Gastrocnemius medialis (tissue), 4 donors: ENCODE data around the gene EPX. TPM values are rescaled to one million over a fixed set of nuclear protein-coding genes. Genes with fewer than 3 reads are reported as not detected.
A peak's percentile ranks its signal among the peaks of the same experiment; 100 is the strongest.

Source experiments
- ATAC-seq, 2 donors: fragments of 150-250 bp; one replicate each; pipeline ENCODE4 v1.9.1; 2016
- DNase-seq, 2 donors: peaks; one replicate each; pipeline ENCODE4 v3.0.0-alpha.2; 2019
- H3K27ac ChIP-seq, 4 donors: fragments of 200-600 bp; sonication (generic); 1 replicate in 1 of 4; 2 replicates in 3 of 4; pipeline ENCODE4 v1.5.1; 2016 to 2018; ENCODE audit warnings: mild to moderate bottlenecking in 2 of 4, moderate library complexity in 1 of 4
- H3K27me3 ChIP-seq, 3 donors: fragments of 200-600 bp; sonication (generic) in 2 of 3; 1 replicate in 1 of 3; 2 replicates in 2 of 3; pipeline versions ENCODE4 v1.5.1 to v1.6.0; 2016 to 2019; ENCODE audit warnings: mild to moderate bottlenecking in 1 of 3, moderate library complexity in 1 of 3
- H3K36me3 ChIP-seq, 2 donors: fragments of 200-600 bp; sonication (generic) in 1 of 2; one replicate each; pipeline ENCODE4 v1.5.1; 2017 to 2018
- H3K4me1 ChIP-seq, 2 donors: fragments of 200-600 bp; sonication (generic) in 1 of 2; one replicate each; pipeline ENCODE4 v1.5.1; 2016 to 2017; ENCODE audit warnings: mild to moderate bottlenecking in 2 of 2
- H3K4me3 ChIP-seq, 4 donors: fragments of 200-600 bp; sonication (generic) in 3 of 4; 1 replicate in 1 of 4; 2 replicates in 3 of 4; pipeline ENCODE4 v1.5.1; 2016 to 2019; ENCODE audit warnings: mild to moderate bottlenecking in 2 of 4
- H3K9me3 ChIP-seq, 3 donors: fragments of 200-600 bp; sonication (generic) in 2 of 3; 1 replicate in 1 of 3; 2 replicates in 2 of 3; pipeline ENCODE4 v1.5.1; 2016 to 2019
- CTCF ChIP-seq, 5 experiments: fragments of 450-650 bp in 3 of 5; fragments of 200-600 bp in 2 of 5; sonication (generic) in 2 of 5; IDR thresholded peaks in 4 of 5; conservative IDR thresholded peaks in 1 of 5; 1 replicate in 4 of 5; 2 replicates in 1 of 5; pipeline ENCODE4 v1.5.1; 2016 to 2019; ENCODE audit warnings: antibody characterized with exemption in 5 of 5, mild to moderate bottlenecking in 3 of 5, moderate library complexity in 3 of 5
- POLR2A ChIP-seq, 2 donors: fragments of 450-650 bp; IDR thresholded peaks; one replicate each; pipeline ENCODE4 v1.6.1; 2017; ENCODE audit warnings: antibody characterized with exemption in 2 of 2, mild to moderate bottlenecking in 2 of 2, moderate library complexity in 2 of 2
- in situ Hi-C, 4 donors: fragments of 200-750 bp; cut with MboI; loops; one replicate each; pipeline versions ENCODE4 v1.15.0 to v1.8.0; 2017; ENCODE audit warnings: low sequenced_read_pairs in 4 of 4
- intact Hi-C: fragments of 100-400 bp; cut with DNase I; formaldehyde crosslinking; loops from one replicate; pipeline ENCODE4 v1.15.1; 2023; ENCODE audit warnings: low total_unique reads
- total RNA-seq, 4 donors: library from RNA; depleted of rRNA; stranded (reverse); fragments of >200 nt; gene quantifications; one replicate each; pipeline versions ENCODE4 v1.1.0 to v1.2.3, GENCODE V29; 2016

Gene EPX
- total RNA-seq, 4 donors from 2014 or later, result not detected

- Histone ChIP-seq H3K4me1 (no peaks in the 10 kb centered on the region), H3K27ac (no peak overlapping the region), H3K27me3 (peaks cover 1 to 9% (median 8%) of the 10 kb centered on the region in 3 donors), H3K9me3 (peaks cover 0 to 9% (median 0%) of the 10 kb centered on the region in 3 donors), H3K36me3 (no peaks in the 10 kb centered on the region), H3K4me3 (no peak overlapping the region)
- ATAC-seq (no peak), DNase-seq (no peak)
- in situ Hi-C loops, result no loop called here
- TF ChIP-seq POLR2A (IDR thresholded peaks at IDR 0.05) (no peak), CTCF (IDR thresholded peaks at IDR 0.05 in 4 of 5, conservative IDR thresholded peaks at IDR 0.05 in 1 of 5) (no peak)
- intact Hi-C loops, result no loop called here
Observed at GRCh38 chr17:58150394-58150793, 42.1 kb upstream of the EPX start.

GRCh38 chr17:58153046-58153445, 39.5 kb upstream of the EPX start:
- Histone ChIP-seq H3K27ac (no peak overlapping the region), H3K36me3 (no peaks in the 10 kb centered on the region), H3K9me3 (no peaks in the 10 kb centered on the region), H3K4me3 (no peak overlapping the region), H3K27me3 (peaks cover 19 to 30% (median 24%) of the 10 kb centered on the region in 3 donors), H3K4me1 (peaks cover 0 to 5% of the 10 kb centered on the region in 2 donors)
- intact Hi-C loops, result no loop called here
- DNase-seq (no peak), ATAC-seq (no peak)
- in situ Hi-C loops, result no loop called here
- no peak for TF ChIP-seq CTCF (IDR thresholded peaks at IDR 0.05 in 4 of 5, conservative IDR thresholded peaks at IDR 0.05 in 1 of 5)
- TF ChIP-seq POLR2A (IDR thresholded peaks at IDR 0.05), result no peak

GRCh38 chr17:58153671-58154070, 38.9 kb upstream of the EPX start:
- H3K4me1 ChIP-seq, result peaks cover 0 to 5% of the 10 kb centered on the region in 2 donors
- no peaks in the 10 kb centered on the region for H3K36me3 ChIP-seq
- TF ChIP-seq CTCF (IDR thresholded peaks at IDR 0.05 in 4 of 5, conservative IDR thresholded peaks at IDR 0.05 in 1 of 5) (no peak), POLR2A (IDR thresholded peaks at IDR 0.05) (no peak)
- peaks cover 19 to 35% (median 26%) of the 10 kb centered on the region in 3 donors for H3K27me3 ChIP-seq
- no peaks in the 10 kb centered on the region for H3K9me3 ChIP-seq
- no peak for ATAC-seq
- no peak overlapping the region for H3K4me3 ChIP-seq
- in situ Hi-C loops, result no loop called here
- DNase-seq, result no peak
- intact Hi-C loops, result no loop called here
- no peak overlapping the region for H3K27ac ChIP-seq

GRCh38 chr17:58156839-58157803, 35.4 kb upstream of the EPX start:
- Histone ChIP-seq H3K27me3 (peaks cover 19 to 39% (median 38%) of the 10 kb centered on the region in 3 donors), H3K4me1 (peaks cover 0 to 5% of the 10 kb centered on the region in 2 donors), H3K9me3 (no peaks in the 10 kb centered on the region), H3K36me3 (no peaks in the 10 kb centered on the region), H3K27ac (no peak overlapping the region), H3K4me3 (peak overlapping the region; percentile 45 to 54 (median 52))
- in situ Hi-C loops, result no loop called here
- DNase-seq (no peak), ATAC-seq (no peak)
- TF ChIP-seq POLR2A (IDR thresholded peaks at IDR 0.05), result no peak
- TF ChIP-seq CTCF (IDR thresholded peaks at IDR 0.05 in 4 of 5, conservative IDR thresholded peaks at IDR 0.05 in 1 of 5), result no peak
- intact Hi-C loops, result no loop called here
